Measurements from ENCODE around the gene KIF26B. TPM values are rescaled to one million over a fixed set of nuclear protein-coding genes. Genes with fewer than 3 reads are reported as not detected.
"Not testable (repeated sequence)": the region's sequence is repeated elsewhere in the genome, so short reads cannot be mapped to it uniquely, and the experiment has no call there.

Gene KIF26B
- total RNA-seq, 5 donors from 2014 or later (not counting 1 experiment from before 2014, with no cell fraction given): 0.03 to 0.06 (median 0.05) TPM; not detected in 2

- H3K9me3 ChIP-seq: no peaks in the 10 kb centered on the region
- peaks cover 0 to 3% of the 10 kb centered on the region in 2 experiments for H3K27me3 ChIP-seq (replicated peaks in 1 of 2; ENCODE audit: control insufficient read depth in 2 of 2, extremely low read depth in 1 of 2, insufficient read depth in 2 of 2, low read length in 1 of 2)
- H3K9me3 Mint-ChIP-seq: peaks cover 0 to 2% (median 0%) of the 10 kb centered on the region in 3 donors
- H3K4me3 Mint-ChIP-seq: no peak overlapping the region
- H3K4me1 ChIP-seq (ENCODE audit: control insufficient read depth in 1 of 2, extremely low read depth in 1 of 2, insufficient read depth in 2 of 2, low read length in 2 of 2): no peaks in the 10 kb centered on the region
- H3K4me3 ChIP-seq (ENCODE audit: control insufficient read depth in 1 of 2, extremely low read depth in 1 of 2, low read length in 1 of 2): no peak overlapping the region
- POLR2A ChIA-PET: no interaction called here
- H3K36me3 ChIP-seq (ENCODE audit: control insufficient read depth in 2 of 2, extremely low read depth in 1 of 2, insufficient read depth in 1 of 2, low read length in 1 of 2): no peaks in the 10 kb centered on the region
- DNase-seq (no peak), ATAC-seq (replicated peaks in 1 of 4) (no peak)
- no peaks in the 10 kb centered on the region for H3K4me1 Mint-ChIP-seq
- no peak overlapping the region for H3K27ac Mint-ChIP-seq
- H3K36me3 Mint-ChIP-seq: no peaks in the 10 kb centered on the region
- 84% methylated on average over 6 of the region's 8 CpGs for WGBS (ENCODE audit: insufficient coverage)
- CTCF ChIA-PET: no interaction called here
- H3K27ac ChIP-seq (ENCODE audit: low read length): no peak overlapping the region
- no peaks in the 10 kb centered on the region for H3K27me3 Mint-ChIP-seq
These were observed 540.4 kb downstream of the KIF26B start for GRCh38 chr1:245695211-245695610.

GRCh38 chr1:245695701-245696100 is 540.9 kb downstream of the KIF26B start:
- ATAC-seq (replicated peaks in 1 of 4); H3K4me1 Mint-ChIP-seq; H3K4me3 ChIP-seq (ENCODE audit: control insufficient read depth in 1 of 2, extremely low read depth in 1 of 2, low read length in 1 of 2); H3K36me3 ChIP-seq (ENCODE audit: control insufficient read depth in 2 of 2, extremely low read depth in 1 of 2, insufficient read depth in 1 of 2, low read length in 1 of 2); H3K27me3 ChIP-seq (replicated peaks in 1 of 2; ENCODE audit: control insufficient read depth in 2 of 2, extremely low read depth in 1 of 2, insufficient read depth in 2 of 2, low read length in 1 of 2); H3K27ac Mint-ChIP-seq; CTCF ChIA-PET; DNase-seq; H3K4me3 Mint-ChIP-seq; H3K4me1 ChIP-seq (ENCODE audit: control insufficient read depth in 1 of 2, extremely low read depth in 1 of 2, insufficient read depth in 2 of 2, low read length in 2 of 2); POLR2A ChIA-PET; H3K9me3 ChIP-seq; H3K27me3 Mint-ChIP-seq; H3K36me3 Mint-ChIP-seq; H3K27ac ChIP-seq (ENCODE audit: low read length); H3K9me3 Mint-ChIP-seq: not testable (repeated sequence)
- WGBS (ENCODE audit: insufficient coverage): 93% methylated on average over 3 of the region's 11 CpGs

- Histone ChIP-seq H3K27me3 (replicated peaks in 1 of 2; ENCODE audit: control insufficient read depth in 2 of 2, extremely low read depth in 1 of 2, insufficient read depth in 2 of 2, low read length in 1 of 2) (peaks cover 0 to 3% of the 10 kb centered on the region in 2 experiments), H3K4me3 (ENCODE audit: control insufficient read depth in 1 of 2, extremely low read depth in 1 of 2, low read length in 1 of 2) (no peak overlapping the region), H3K9me3 (no peaks in the 10 kb centered on the region), H3K27ac (ENCODE audit: low read length) (no peak overlapping the region), H3K36me3 (ENCODE audit: control insufficient read depth in 2 of 2, extremely low read depth in 1 of 2, insufficient read depth in 1 of 2, low read length in 1 of 2) (no peaks in the 10 kb centered on the region), H3K4me1 (ENCODE audit: control insufficient read depth in 1 of 2, extremely low read depth in 1 of 2, insufficient read depth in 2 of 2, low read length in 2 of 2) (no peaks in the 10 kb centered on the region)
- no peak overlapping the region for H3K4me3 Mint-ChIP-seq
- no peaks in the 10 kb centered on the region for H3K4me1 Mint-ChIP-seq
- H3K27me3 Mint-ChIP-seq: no peaks in the 10 kb centered on the region
- CTCF ChIA-PET: no interaction called here
- DNase-seq (no peak), ATAC-seq (replicated peaks in 1 of 4) (no peak)
- POLR2A ChIA-PET: no interaction called here
- H3K27ac Mint-ChIP-seq: no peak overlapping the region
- no CpG with 5 or more reads among the region's 14 CpGs for WGBS (ENCODE audit: insufficient coverage)
- no peaks in the 10 kb centered on the region for H3K36me3 Mint-ChIP-seq
- H3K9me3 Mint-ChIP-seq: peaks cover 0 to 2% (median 0%) of the 10 kb centered on the region in 3 donors
These were observed 543.3 kb downstream of the KIF26B start for GRCh38 chr1:245698116-245698515.

- no peaks in the 10 kb centered on the region for H3K9me3 ChIP-seq
- ChIA-PET POLR2A (no interaction called here), CTCF (no interaction called here)
- Mint-ChIP-seq H3K36me3 (no peaks in the 10 kb centered on the region), H3K4me3 (no peak overlapping the region), H3K9me3 (peaks cover 0 to 2% (median 0%) of the 10 kb centered on the region in 3 donors), H3K27me3 (no peaks in the 10 kb centered on the region), H3K27ac (no peak overlapping the region), H3K4me1 (no peaks in the 10 kb centered on the region)
- 83% methylated on average over 12 of the region's 16 CpGs for WGBS (ENCODE audit: insufficient coverage)
- no peaks in the 10 kb centered on the region for H3K4me1 ChIP-seq (ENCODE audit: control insufficient read depth in 1 of 2, extremely low read depth in 1 of 2, insufficient read depth in 2 of 2, low read length in 2 of 2)
- ATAC-seq (replicated peaks in 1 of 4) (no peak), DNase-seq (no peak)
- H3K4me3 ChIP-seq (ENCODE audit: control insufficient read depth in 1 of 2, extremely low read depth in 1 of 2, low read length in 1 of 2): no peak overlapping the region
- H3K27ac ChIP-seq (ENCODE audit: low read length): no peak overlapping the region
- no peaks in the 10 kb centered on the region for H3K36me3 ChIP-seq (ENCODE audit: control insufficient read depth in 2 of 2, extremely low read depth in 1 of 2, insufficient read depth in 1 of 2, low read length in 1 of 2)
- H3K27me3 ChIP-seq (replicated peaks in 1 of 2; ENCODE audit: control insufficient read depth in 2 of 2, extremely low read depth in 1 of 2, insufficient read depth in 2 of 2, low read length in 1 of 2): peaks cover 0 to 3% of the 10 kb centered on the region in 2 experiments
These were observed 544.1 kb downstream of the KIF26B start for GRCh38 chr1:245698860-245699259.

- Histone ChIP-seq H3K36me3 (ENCODE audit: control insufficient read depth in 2 of 2, extremely low read depth in 1 of 2, insufficient read depth in 1 of 2, low read length in 1 of 2) (no peaks in the 10 kb centered on the region), H3K4me1 (ENCODE audit: control insufficient read depth in 1 of 2, extremely low read depth in 1 of 2, insufficient read depth in 2 of 2, low read length in 2 of 2) (no peaks in the 10 kb centered on the region), H3K4me3 (ENCODE audit: control insufficient read depth in 1 of 2, extremely low read depth in 1 of 2, low read length in 1 of 2) (no peak overlapping the region), H3K27ac (ENCODE audit: low read length) (no peak overlapping the region), H3K27me3 (replicated peaks in 1 of 2; ENCODE audit: control insufficient read depth in 2 of 2, extremely low read depth in 1 of 2, insufficient read depth in 2 of 2, low read length in 1 of 2) (peaks cover 0 to 3% of the 10 kb centered on the region in 2 experiments), H3K9me3 (no peaks in the 10 kb centered on the region)
- DNase-seq: no peak
- 93% methylated on average over 13 of the region's 13 CpGs for WGBS (ENCODE audit: insufficient coverage)
- H3K27me3 Mint-ChIP-seq: no peaks in the 10 kb centered on the region
- ChIA-PET POLR2A (no interaction called here), CTCF (no interaction called here)
- H3K4me1 Mint-ChIP-seq: no peaks in the 10 kb centered on the region
- no peaks in the 10 kb centered on the region for H3K36me3 Mint-ChIP-seq
- H3K9me3 Mint-ChIP-seq: peaks cover 0 to 2% (median 0%) of the 10 kb centered on the region in 3 donors
- no peak overlapping the region for H3K4me3 Mint-ChIP-seq
- no peak for ATAC-seq (replicated peaks in 1 of 4)
- no peak overlapping the region for H3K27ac Mint-ChIP-seq
These were observed 545.8 kb downstream of the KIF26B start for GRCh38 chr1:245700631-245701030.

GRCh38 chr1:245701631-245702030 is 546.8 kb downstream of the KIF26B start:
- Mint-ChIP-seq H3K9me3 (peaks cover 0 to 2% (median 0%) of the 10 kb centered on the region in 3 donors), H3K4me1 (no peaks in the 10 kb centered on the region), H3K4me3 (no peak overlapping the region), H3K27me3 (no peaks in the 10 kb centered on the region), H3K27ac (no peak overlapping the region), H3K36me3 (no peaks in the 10 kb centered on the region)
- H3K9me3 ChIP-seq: no peaks in the 10 kb centered on the region
- ATAC-seq (replicated peaks in 1 of 4) (no peak), DNase-seq (no peak)
- no peaks in the 10 kb centered on the region for H3K4me1 ChIP-seq (ENCODE audit: control insufficient read depth in 1 of 2, extremely low read depth in 1 of 2, insufficient read depth in 2 of 2, low read length in 2 of 2)
- H3K27me3 ChIP-seq (replicated peaks in 1 of 2; ENCODE audit: control insufficient read depth in 2 of 2, extremely low read depth in 1 of 2, insufficient read depth in 2 of 2, low read length in 1 of 2): peaks cover 0 to 3% of the 10 kb centered on the region in 2 experiments
- CTCF ChIA-PET: no interaction called here
- POLR2A ChIA-PET: no interaction called here
- H3K36me3 ChIP-seq (ENCODE audit: control insufficient read depth in 2 of 2, extremely low read depth in 1 of 2, insufficient read depth in 1 of 2, low read length in 1 of 2): no peaks in the 10 kb centered on the region
- no peak overlapping the region for H3K27ac ChIP-seq (ENCODE audit: low read length)
- 56% methylated on average over 6 of the region's 7 CpGs for WGBS (ENCODE audit: insufficient coverage)
- no peak overlapping the region for H3K4me3 ChIP-seq (ENCODE audit: control insufficient read depth in 1 of 2, extremely low read depth in 1 of 2, low read length in 1 of 2)

GRCh38 chr1:245702346-245702745 is 547.6 kb downstream of the KIF26B start:
- ChIA-PET POLR2A (no interaction called here), CTCF (no interaction called here)
- Mint-ChIP-seq H3K4me3 (no peak overlapping the region), H3K9me3 (peaks cover 0 to 2% (median 0%) of the 10 kb centered on the region in 3 donors), H3K36me3 (no peaks in the 10 kb centered on the region), H3K27ac (no peak overlapping the region), H3K4me1 (no peaks in the 10 kb centered on the region), H3K27me3 (no peaks in the 10 kb centered on the region)
- DNase-seq: no peak
- WGBS (ENCODE audit: insufficient coverage): 88% methylated on average over 13 of the region's 13 CpGs
- H3K4me1 ChIP-seq (ENCODE audit: control insufficient read depth in 1 of 2, extremely low read depth in 1 of 2, insufficient read depth in 2 of 2, low read length in 2 of 2): no peaks in the 10 kb centered on the region
- no peak overlapping the region for H3K4me3 ChIP-seq (ENCODE audit: control insufficient read depth in 1 of 2, extremely low read depth in 1 of 2, low read length in 1 of 2)
- no peaks in the 10 kb centered on the region for H3K9me3 ChIP-seq
- no peak for ATAC-seq (replicated peaks in 1 of 4)
- H3K27me3 ChIP-seq (replicated peaks in 1 of 2; ENCODE audit: control insufficient read depth in 2 of 2, extremely low read depth in 1 of 2, insufficient read depth in 2 of 2, low read length in 1 of 2): peaks cover 0 to 3% of the 10 kb centered on the region in 2 experiments
- H3K27ac ChIP-seq (ENCODE audit: low read length): no peak overlapping the region
- H3K36me3 ChIP-seq (ENCODE audit: control insufficient read depth in 2 of 2, extremely low read depth in 1 of 2, insufficient read depth in 1 of 2, low read length in 1 of 2): no peaks in the 10 kb centered on the region
